Myocyte (in vitro differentiated cells): ENCODE measurements around the gene PTPRN2. TPM values are rescaled to one million over a fixed set of nuclear protein-coding genes. Genes with fewer than 3 reads are reported as not detected.

Experiments
- DNase-seq: peaks from one replicate; pipeline ENCODE4 v3.0.0-alpha.2; 2012; ENCODE audit warnings: low read depth
- total RNA-seq: library from RNA; depleted of rRNA; stranded (reverse); fragments of >200 nt; gene quantifications from 2 replicates; pipeline ENCODE4 v1.2.3, GENCODE V29; 2014

The PTPRN2 gene
- total RNA-seq, 1 donor from 2014 or later = 0.24 TPM

- no peak for DNase-seq
Measured at GRCh38 chr7:157760004-157760730, 827.5 kb downstream of the PTPRN2 start.

- DNase-seq = no peak
Measured at GRCh38 chr7:157759246-157759805, 828.3 kb downstream of the PTPRN2 start.

- DNase-seq = no peak
Measured at GRCh38 chr7:157758468-157759245, 829.0 kb downstream of the PTPRN2 start.

- DNase-seq = no peak
Measured at GRCh38 chr7:157757776-157758467, 829.7 kb downstream of the PTPRN2 start.

- DNase-seq = no peak
Measured at GRCh38 chr7:157757211-157757610, 830.4 kb downstream of the PTPRN2 start.

GRCh38 chr7:157755741-157756140 is 831.9 kb downstream of the PTPRN2 start:
- DNase-seq = no peak

- no peak for DNase-seq
Measured at GRCh38 chr7:157754416-157754790, 833.2 kb downstream of the PTPRN2 start.

GRCh38 chr7:157753713-157754415 is 833.8 kb downstream of the PTPRN2 start:
- DNase-seq = no peak

- DNase-seq = no peak
Measured at GRCh38 chr7:157752832-157753291, 834.8 kb downstream of the PTPRN2 start.

- no peak for DNase-seq
Measured at GRCh38 chr7:157751951-157752673, 835.5 kb downstream of the PTPRN2 start.

GRCh38 chr7:157751406-157751805 is 836.2 kb downstream of the PTPRN2 start:
- DNase-seq = no peak

GRCh38 chr7:157750291-157750690 is 837.3 kb downstream of the PTPRN2 start:
- no peak for DNase-seq

- no peak for DNase-seq
Measured at GRCh38 chr7:157745721-157746709, 841.6 kb downstream of the PTPRN2 start.

- no peak for DNase-seq
Measured at GRCh38 chr7:157744786-157745601, 842.6 kb downstream of the PTPRN2 start.

- DNase-seq = no peak
Measured at GRCh38 chr7:157743781-157744525, 843.7 kb downstream of the PTPRN2 start.

GRCh38 chr7:157740251-157740798 is 847.3 kb downstream of the PTPRN2 start:
- no peak for DNase-seq

GRCh38 chr7:157739650-157740049 is 848.0 kb downstream of the PTPRN2 start:
- no peak for DNase-seq
